Gastroesophageal sphincter (tissue), 3 donors: ENCODE data around the gene QKI.

Experiments
- CTCF ChIP-seq, 4 experiments: fragments of 200-600 bp in 2 of 4; fragments of 450-650 bp in 2 of 4; sonication (generic) in 1 of 4; IDR thresholded peaks; one replicate each; pipeline ENCODE4 v1.5.1; 2017 to 2019; ENCODE audit warnings: antibody characterized with exemption in 4 of 4, mild to moderate bottlenecking in 2 of 4, moderate library complexity in 2 of 4
- EP300 ChIP-seq: sonication (generic); formaldehyde crosslinking; IDR thresholded peaks from one replicate; pipeline ENCODE4 v1.6.1; 2017; ENCODE audit warnings: antibody characterized with exemption, mild to moderate bottlenecking

DNA sequence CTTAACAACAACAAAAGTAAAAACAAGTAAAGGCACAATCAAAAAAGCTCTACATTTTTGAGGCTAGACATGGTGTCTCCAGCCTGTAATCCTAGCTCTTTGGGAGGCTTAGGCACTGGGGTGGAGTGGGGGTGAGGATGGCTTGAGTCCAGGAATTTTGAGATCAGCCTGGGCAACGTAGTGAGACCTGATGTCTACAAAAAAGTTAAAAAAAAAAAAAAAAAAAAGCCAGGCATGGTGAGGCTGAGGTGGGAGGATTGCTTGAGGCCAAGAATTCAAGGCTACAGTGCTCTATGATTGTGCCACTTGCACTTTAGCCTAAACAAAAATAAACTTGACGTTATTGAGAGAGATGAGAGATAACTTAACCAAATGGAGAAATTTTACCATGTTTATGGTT is 60.1 kb downstream of the QKI start:
- TF ChIP-seq CTCF (IDR thresholded peaks at IDR 0.05) (no peak), EP300 (no peak)
